ENCODE measurements around the gene GSTT2.
A peak's percentile ranks its signal among the peaks of the same experiment; 100 is the strongest.
"Not testable (repeated sequence)": the region's sequence is repeated elsewhere in the genome, so short reads cannot be mapped to it uniquely, and the experiment has no call there.

GSTT2 gene

GRCh38 chr22:23974836-23975352 is 5.0 kb upstream of the GSTT2 start:
- not testable (repeated sequence) for DNase-seq

GRCh38 chr22:23977304-23977703 is 2.6 kb upstream of the GSTT2 start:
- DNase-seq: not testable (repeated sequence)

GRCh38 chr22:23980567-23980966 is 633 bp downstream of the GSTT2 start:
- not testable (repeated sequence) for DNase-seq

- peak; percentile 10 for DNase-seq
Measured at GRCh38 chr22:23984430-23984829, 4.5 kb downstream of the GSTT2 start.

GRCh38 chr22:23986089-23986488 is 6.2 kb downstream of the GSTT2 start:
- not testable (repeated sequence) for DNase-seq

- DNase-seq: not testable (repeated sequence)
Measured at GRCh38 chr22:23986538-23987178, 6.7 kb downstream of the GSTT2 start.

GRCh38 chr22:23989583-23990244 is 9.8 kb downstream of the GSTT2 start:
- not testable (repeated sequence) for DNase-seq

GRCh38 chr22:23993080-23993479 is 13.1 kb downstream of the GSTT2 start:
- not testable (repeated sequence) for DNase-seq

- DNase-seq: not testable (repeated sequence)
Measured at GRCh38 chr22:23993581-23994177, 13.7 kb downstream of the GSTT2 start.

GRCh38 chr22:23997092-23997491 is 17.2 kb downstream of the GSTT2 start:
- DNase-seq: no peak

- not testable (repeated sequence) for DNase-seq
Measured at GRCh38 chr22:23999779-24000178, 19.8 kb downstream of the GSTT2 start.

- no peak for DNase-seq
Measured at GRCh38 chr22:24001314-24001713, 21.4 kb downstream of the GSTT2 start.

GRCh38 chr22:24002272-24002671 is 22.3 kb downstream of the GSTT2 start:
- no peak for DNase-seq

GRCh38 chr22:24002851-24003250 is 22.9 kb downstream of the GSTT2 start:
- DNase-seq: no peak

GRCh38 chr22:24003887-24004286 is 24.0 kb downstream of the GSTT2 start:
- DNase-seq: no peak

GRCh38 chr22:24005201-24005600 is 25.3 kb downstream of the GSTT2 start, which contains the start of gene GSTT4:
Gene GSTT4 (minus strand): TSS chr22:24005453. CDS start chr22:24005356, 97 bp downstream.
- DNase-seq: no peak

GRCh38 chr22:24006207-24006913 is 26.4 kb downstream of the GSTT2 start:
- no peak for DNase-seq

GRCh38 chr22:24006914-24007214 is 26.9 kb downstream of the GSTT2 start:
- DNase-seq: no peak

GRCh38 chr22:24007253-24008021 is 27.5 kb downstream of the GSTT2 start:
- no peak for DNase-seq

- no peak for DNase-seq
Measured at GRCh38 chr22:24008022-24008283, 28.0 kb downstream of the GSTT2 start.

- DNase-seq: no peak
Measured at GRCh38 chr22:24008381-24009226, 28.7 kb downstream of the GSTT2 start.

Measured in COR-L47 (cell line).